ENCODE measurements around the gene KCNT2. TPM values are rescaled to one million over a fixed set of nuclear protein-coding genes. Genes with fewer than 3 reads are reported as not detected.

The KCNT2 gene
- total and polyA plus RNA-seq, 9 of the 15 experiments (the other 6 are each of a cell fraction or from before 2014, with no cell fraction given) = 0.13 to 0.73 (median 0.28) TPM

DNA sequence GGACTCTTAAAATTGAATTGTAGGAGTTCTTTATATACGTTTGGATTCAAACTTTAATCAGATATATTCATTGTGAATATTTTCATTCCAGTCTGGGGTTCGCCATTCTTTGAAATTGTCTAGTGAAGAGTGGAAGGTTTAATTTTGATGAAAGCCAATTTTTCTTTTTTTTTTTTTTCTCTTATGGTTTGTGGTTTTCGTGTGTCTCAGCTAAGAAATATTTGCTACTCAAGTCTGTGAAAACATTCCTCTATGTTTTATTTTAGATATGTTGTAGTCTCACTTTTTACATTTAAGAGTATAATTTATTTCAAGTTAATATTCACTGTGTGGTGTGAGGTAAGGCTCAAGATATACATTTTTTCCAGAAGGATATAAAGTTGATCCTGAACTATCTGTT is 220.5 kb downstream of the KCNT2 start:
- no TSS peak for BruUV-seq (replicated peaks)
- intact Hi-C loops (cut with micrococcal nuclease) = no loop called here
- 10% methylated on average over 3 of the region's 3 CpGs for WGBS (ENCODE audit: insufficient coverage, low coverage, missing lambda C conversion rate)
- no peaks in the 10 kb centered on the region for H3K9me3 ChIP-seq (replicated peaks; ENCODE audit: control insufficient read depth, insufficient read depth, low read depth, low read length)
- no peaks in the 10 kb centered on the region for H3K27me3 ChIP-seq (ENCODE audit: control insufficient read depth in 2 of 2, insufficient read depth in 2 of 2, low read length in 2 of 2)
- FAIRE-seq = no peak
- no peak overlapping the region for H3K4me3 ChIP-seq
- in situ Hi-C loops (cut with MboI) = no loop called here
- no peak overlapping the region for H3K9ac ChIP-seq (ENCODE audit: insufficient read depth in 1 of 2, low read depth in 2 of 2, low read length in 2 of 2)
- H3K4me2 ChIP-seq (ENCODE audit: insufficient read depth, low read length) = no peak overlapping the region
- no peaks in the 10 kb centered on the region for H3K36me3 ChIP-seq (ENCODE audit: control insufficient read depth, insufficient read depth, low read length)
- no peak overlapping the region for H2AFZ ChIP-seq (ENCODE audit: low read depth, low read length)
- no peaks in the 10 kb centered on the region for H3K4me1 ChIP-seq (replicated peaks in 1 of 2; ENCODE audit: control insufficient read depth in 2 of 2, insufficient read depth in 2 of 2, low read length in 2 of 2)
- H3K9me1 ChIP-seq (ENCODE audit: control insufficient read depth, insufficient read depth, low read length) = no peaks in the 10 kb centered on the region
- TF ChIP-seq MCM2 (IDR thresholded peaks at IDR 0.05; ENCODE audit: low read depth) (no peak), STAG1 (CRISPR knock-in tag; IDR thresholded peaks at IDR 0.05; ENCODE audit: borderline replicate concordance) (no peak), SIN3A (IDR thresholded peaks at IDR 0.05; ENCODE audit: borderline replicate concordance in 2 of 2, control insufficient read depth in 1 of 2, low read depth in 2 of 2, low read length in 2 of 2) (no peak), CXXC5 (CRISPR knock-in tag; IDR thresholded peaks at IDR 0.05) (no peak), SETDB1 (IDR thresholded peaks at IDR 0.05; ENCODE audit: low read length) (no peak), STAT5B (CRISPR knock-in tag; IDR thresholded peaks at IDR 0.05) (no peak), ZNF3 (CRISPR knock-in tag; IDR thresholded peaks at IDR 0.05) (no peak), MTF1 (CRISPR knock-in tag; IDR thresholded peaks at IDR 0.05; ENCODE audit: borderline replicate concordance) (no peak), ZFP36 (IDR thresholded peaks at IDR 0.05; ENCODE audit: low read depth, low read length, partially characterized antibody) (no peak), FOXK2 (conservative IDR thresholded peaks at IDR 0.05 in 1 of 2, IDR thresholded peaks at IDR 0.05 in 1 of 2; ENCODE audit: low read depth in 2 of 2) (no peak), HDAC6 (IDR thresholded peaks at IDR 0.05; ENCODE audit: low read depth, low read length) (no peak), NR2F6 (CRISPR knock-in tag; IDR thresholded peaks at IDR 0.05) (no peak), RFX7 (CRISPR knock-in tag; IDR thresholded peaks at IDR 0.05) (no peak), DMBX1 (CRISPR knock-in tag; IDR thresholded peaks at IDR 0.05; ENCODE audit: borderline replicate concordance) (no peak)
- TF ChIP-seq, protein P1, sequence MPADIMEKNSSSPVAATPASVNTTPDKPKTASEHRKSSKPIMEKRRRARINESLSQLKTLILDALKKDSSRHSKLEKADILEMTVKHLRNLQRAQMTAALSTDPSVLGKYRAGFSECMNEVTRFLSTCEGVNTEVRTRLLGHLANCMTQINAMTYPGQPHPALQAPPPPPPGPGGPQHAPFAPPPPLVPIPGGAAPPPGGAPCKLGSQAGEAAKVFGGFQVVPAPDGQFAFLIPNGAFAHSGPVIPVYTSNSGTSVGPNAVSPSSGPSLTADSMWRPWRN (IDR thresholded peaks at IDR 0.05; ENCODE audit: low read depth) = no peak
- TF ChIP-seq, protein P2, sequence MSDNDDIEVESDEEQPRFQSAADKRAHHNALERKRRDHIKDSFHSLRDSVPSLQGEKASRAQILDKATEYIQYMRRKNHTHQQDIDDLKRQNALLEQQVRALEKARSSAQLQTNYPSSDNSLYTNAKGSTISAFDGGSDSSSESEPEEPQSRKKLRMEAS (CRISPR knock-in tag; IDR thresholded peaks at IDR 0.05) = no peak
- TF ChIP-seq, protein P3, sequence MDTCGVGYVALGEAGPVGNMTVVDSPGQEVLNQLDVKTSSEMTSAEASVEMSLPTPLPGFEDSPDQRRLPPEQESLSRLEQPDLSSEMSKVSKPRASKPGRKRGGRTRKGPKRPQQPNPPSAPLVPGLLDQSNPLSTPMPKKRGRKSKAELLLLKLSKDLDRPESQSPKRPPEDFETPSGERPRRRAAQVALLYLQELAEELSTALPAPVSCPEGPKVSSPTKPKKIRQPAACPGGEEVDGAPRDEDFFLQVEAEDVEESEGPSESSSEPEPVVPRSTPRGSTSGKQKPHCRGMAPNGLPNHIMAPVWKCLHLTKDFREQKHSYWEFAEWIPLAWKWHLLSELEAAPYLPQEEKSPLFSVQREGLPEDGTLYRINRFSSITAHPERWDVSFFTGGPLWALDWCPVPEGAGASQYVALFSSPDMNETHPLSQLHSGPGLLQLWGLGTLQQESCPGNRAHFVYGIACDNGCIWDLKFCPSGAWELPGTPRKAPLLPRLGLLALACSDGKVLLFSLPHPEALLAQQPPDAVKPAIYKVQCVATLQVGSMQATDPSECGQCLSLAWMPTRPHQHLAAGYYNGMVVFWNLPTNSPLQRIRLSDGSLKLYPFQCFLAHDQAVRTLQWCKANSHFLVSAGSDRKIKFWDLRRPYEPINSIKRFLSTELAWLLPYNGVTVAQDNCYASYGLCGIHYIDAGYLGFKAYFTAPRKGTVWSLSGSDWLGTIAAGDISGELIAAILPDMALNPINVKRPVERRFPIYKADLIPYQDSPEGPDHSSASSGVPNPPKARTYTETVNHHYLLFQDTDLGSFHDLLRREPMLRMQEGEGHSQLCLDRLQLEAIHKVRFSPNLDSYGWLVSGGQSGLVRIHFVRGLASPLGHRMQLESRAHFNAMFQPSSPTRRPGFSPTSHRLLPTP (IDR thresholded peaks at IDR 0.05; ENCODE audit: borderline replicate concordance, extremely low read depth, insufficient read length) = no peak
- TF ChIP-seq, protein P4, sequence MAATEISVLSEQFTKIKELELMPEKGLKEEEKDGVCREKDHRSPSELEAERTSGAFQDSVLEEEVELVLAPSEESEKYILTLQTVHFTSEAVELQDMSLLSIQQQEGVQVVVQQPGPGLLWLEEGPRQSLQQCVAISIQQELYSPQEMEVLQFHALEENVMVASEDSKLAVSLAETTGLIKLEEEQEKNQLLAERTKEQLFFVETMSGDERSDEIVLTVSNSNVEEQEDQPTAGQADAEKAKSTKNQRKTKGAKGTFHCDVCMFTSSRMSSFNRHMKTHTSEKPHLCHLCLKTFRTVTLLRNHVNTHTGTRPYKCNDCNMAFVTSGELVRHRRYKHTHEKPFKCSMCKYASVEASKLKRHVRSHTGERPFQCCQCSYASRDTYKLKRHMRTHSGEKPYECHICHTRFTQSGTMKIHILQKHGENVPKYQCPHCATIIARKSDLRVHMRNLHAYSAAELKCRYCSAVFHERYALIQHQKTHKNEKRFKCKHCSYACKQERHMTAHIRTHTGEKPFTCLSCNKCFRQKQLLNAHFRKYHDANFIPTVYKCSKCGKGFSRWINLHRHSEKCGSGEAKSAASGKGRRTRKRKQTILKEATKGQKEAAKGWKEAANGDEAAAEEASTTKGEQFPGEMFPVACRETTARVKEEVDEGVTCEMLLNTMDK (IDR thresholded peaks at IDR 0.05; ENCODE audit: borderline replicate concordance, insufficient read depth, low read depth, low read length, poor library complexity, severe bottlenecking) = no peak
- CTCF ChIA-PET (ENCODE audit: low intra/inter-chr PET ratio) = no interaction called here
- DNase-seq (ENCODE audit: extremely low read depth in 1 of 4, low spot score in 3 of 4) = no peak
- ATAC-seq = no peak
- H3K79me2 ChIP-seq (ENCODE audit: control insufficient read depth, insufficient read depth, low read length) = no peaks in the 10 kb centered on the region
- H4K20me1 ChIP-seq (replicated peaks; ENCODE audit: control insufficient read depth, insufficient read depth, low read length) = no peaks in the 10 kb centered on the region
- POLR2A ChIA-PET = no interaction called here
- H3K27ac ChIP-seq (ENCODE audit: extremely low read depth, low read depth, low read length) = no peak overlapping the region
